ENCODE measurements around the gene IVNS1ABP.

- TF ChIP-seq CTCF (conservative IDR thresholded peaks at IDR 0.05 in 1 of 2, IDR thresholded peaks at IDR 0.05 in 1 of 2; ENCODE audit: extremely low read depth in 1 of 2, insufficient read depth in 1 of 2, low read depth in 1 of 2, low read length in 2 of 2) (no peak), EZH2 (IDR thresholded peaks at IDR 0.05; ENCODE audit: borderline replicate concordance, low read length) (no peak)
Observed at GRCh38 chr1:185280589-185280988, 36.5 kb downstream of the IVNS1ABP start.
